Stimulated activated CD8-positive, alpha-beta memory T cell treated with anti-CD3 and anti-CD28 coated beads, Interleukin-4, amount 100 ng/mL, for 48 hours (primary cell): ENCODE measurements around the gene LY6G6F.

Source experiments
- DNase-seq: peaks from one replicate; pipeline ENCODE4 v3.0.0-alpha.2; 2020

LY6G6F gene

DNA sequence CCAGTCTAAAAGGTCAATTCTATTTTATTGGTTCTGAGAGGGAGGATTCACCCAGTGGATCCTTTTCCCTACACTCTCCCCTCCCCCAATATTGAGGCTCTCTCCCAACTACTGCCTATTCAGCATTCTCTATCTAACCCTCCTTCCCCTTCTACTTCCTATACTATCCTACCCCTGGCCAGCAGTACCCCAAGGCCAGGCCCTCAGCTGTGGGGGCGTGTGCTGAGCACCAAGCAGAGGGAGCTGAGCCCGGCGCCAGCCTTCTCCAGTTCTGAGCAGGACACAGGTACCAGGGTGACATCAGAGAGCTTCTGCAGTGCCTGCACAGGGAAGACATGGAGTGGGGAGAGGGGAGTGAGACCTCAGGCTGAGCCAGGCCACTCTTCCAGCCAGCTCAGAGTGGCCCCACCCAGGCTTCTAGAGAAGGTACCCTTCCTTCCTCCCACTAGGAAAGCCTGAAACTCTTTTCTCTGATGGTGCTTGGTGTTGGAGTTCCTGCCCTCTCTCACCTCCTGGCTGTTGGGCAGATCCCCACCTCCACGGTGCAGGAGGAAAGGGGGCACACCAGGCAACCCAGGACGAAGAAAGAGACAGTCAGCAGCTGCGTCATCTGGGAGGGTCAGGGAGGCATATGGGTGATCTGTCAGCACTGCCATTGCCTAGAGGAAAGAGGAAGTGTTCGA lies 20.5 kb downstream of the LY6G6F start:
- no peak for DNase-seq

DNA sequence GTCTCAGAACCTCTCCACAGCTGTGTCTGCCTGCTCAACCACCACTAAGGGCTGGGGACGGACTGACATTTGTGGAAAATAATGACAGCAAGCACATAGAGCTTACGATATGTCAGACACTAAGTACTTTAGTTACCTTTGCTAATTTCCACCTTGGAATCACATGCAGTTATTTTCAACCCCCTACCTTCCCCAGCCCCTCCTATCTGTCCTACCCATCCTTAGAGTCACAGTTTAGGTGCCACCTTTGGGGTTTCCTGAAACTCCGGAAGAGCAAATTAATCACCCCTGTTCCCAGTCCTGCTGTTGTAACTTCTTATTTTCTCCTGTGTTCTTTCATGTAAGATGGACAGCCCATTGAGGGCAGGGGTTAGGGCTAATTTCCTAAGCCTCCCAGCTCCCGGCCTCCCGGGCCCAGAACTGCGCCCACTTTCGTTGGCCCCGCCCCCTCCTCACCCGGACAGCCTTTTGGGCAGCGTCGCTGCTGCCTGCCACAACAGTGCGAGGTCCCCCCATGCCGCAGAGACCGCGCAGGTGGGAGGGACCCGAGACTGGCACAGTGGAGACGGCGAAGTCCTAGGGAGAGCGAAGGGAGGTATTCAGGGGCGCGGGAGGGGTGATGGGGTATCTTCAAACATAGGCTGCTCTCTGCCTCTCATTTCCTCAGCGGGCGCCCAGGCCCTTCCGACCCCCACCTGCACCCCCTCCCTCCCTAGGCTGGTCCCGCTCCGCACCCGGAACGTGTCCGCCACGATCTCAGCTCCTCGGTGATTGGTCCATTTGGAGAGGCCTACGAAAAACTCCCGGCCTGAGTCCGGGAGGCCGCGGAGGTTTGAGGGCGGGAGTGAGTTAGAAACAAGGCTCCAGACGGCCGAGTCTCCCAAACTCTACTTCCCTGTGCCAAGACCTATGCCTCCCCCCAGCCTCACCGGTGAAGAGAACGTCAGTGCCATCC lies 21.3 kb downstream of the LY6G6F start:
- no peak for DNase-seq

DNA sequence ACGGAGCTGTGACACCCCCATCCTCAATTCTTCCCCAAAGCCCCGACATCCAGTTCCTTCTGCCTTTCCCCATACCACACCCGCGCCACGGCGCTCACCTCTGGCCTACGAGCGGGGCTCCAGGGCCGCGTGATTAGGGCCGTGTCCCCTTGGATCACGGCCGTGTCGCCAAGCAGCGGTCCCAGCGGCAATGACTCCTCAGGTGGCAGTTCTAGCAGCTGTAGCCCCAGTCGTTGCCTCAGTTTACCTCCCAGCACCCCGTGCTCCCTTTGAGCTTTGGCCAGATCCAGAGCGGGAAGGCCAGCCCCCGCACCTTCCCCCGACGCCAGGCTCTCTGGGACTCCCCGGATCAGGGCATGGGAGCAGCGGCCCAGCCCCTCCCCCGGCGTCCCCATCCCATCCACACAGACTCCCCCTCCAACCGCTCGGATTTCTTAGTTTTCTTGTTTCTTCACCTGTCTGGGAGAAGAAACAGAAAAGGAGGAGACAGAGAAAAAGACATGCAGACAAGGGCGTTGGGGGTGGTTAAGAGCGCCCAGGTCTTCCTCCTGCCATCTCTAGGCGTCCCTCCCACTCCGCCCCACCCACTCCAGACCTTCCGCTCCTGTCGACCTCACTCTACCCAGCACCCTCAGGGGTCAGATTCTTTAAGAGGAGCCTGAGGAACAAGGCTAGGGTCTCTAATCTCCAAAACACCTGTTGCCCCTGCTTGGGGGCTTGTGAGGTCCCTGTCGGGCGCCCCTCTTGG lies 22.3 kb downstream of the LY6G6F start, which contains the start of gene DDAH2:
DDAH2 (minus strand) TSS at position 533 of the 748 bp plus-strand sequence; CDS start at position 395, 138 bp downstream.
- DNase-seq: no peak

DNA sequence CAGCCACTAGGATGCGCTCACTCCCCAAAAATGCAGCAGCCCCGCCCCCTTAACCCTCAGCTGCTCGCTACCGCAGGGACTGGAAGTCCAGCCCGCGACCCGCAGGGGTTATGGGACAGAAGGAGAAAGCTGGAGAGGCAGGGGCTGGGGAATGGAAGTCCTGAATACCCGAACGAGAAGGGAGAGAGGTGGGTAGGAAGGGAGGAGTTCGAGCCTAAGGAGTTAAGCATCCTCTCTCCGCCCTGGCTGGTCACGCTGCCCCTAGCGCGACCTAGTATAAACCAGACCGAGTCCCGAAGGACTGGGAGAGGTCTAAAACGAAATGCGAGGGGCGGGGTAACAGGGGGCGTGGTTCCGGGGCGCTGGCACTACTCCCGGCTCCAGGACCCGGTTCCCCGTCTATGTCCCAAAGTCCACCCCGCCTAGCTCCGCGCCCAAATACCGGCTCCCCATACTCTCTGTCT lies 22.9 kb downstream of the LY6G6F start:
- peak; percentile 88 for DNase-seq

DNA sequence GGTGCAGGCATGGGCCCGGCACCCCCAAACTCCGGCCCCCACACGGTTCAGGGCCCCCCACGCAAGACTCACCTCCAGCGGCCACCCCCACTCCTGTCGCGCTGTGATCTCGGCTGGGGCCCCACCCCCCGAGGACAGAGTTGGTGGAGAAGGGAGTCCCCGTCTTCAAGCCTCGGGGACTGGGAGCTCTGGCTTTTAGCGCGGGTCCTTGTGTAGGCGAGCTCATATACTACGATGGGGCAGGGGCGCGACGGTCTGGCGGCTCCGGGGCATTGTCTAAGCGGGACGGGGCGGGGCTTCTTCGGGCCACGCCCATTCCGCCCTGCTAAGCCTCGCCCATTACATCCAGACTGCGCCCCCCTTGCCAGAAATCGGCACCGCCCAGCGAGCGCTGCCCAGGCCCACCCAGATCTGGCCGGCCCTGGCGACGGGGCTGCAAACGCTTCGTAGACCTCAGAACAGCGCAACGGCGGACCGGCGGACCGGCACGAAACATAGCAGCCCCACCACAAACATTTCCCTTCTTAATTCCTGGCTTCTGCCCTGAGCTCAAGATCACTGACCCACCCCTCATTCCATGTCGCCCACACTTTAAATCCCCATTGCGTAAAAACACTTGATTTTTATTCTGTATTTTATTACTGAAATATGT lies 23.4 kb downstream of the LY6G6F start:
- DNase-seq: peak; percentile 82

DNA sequence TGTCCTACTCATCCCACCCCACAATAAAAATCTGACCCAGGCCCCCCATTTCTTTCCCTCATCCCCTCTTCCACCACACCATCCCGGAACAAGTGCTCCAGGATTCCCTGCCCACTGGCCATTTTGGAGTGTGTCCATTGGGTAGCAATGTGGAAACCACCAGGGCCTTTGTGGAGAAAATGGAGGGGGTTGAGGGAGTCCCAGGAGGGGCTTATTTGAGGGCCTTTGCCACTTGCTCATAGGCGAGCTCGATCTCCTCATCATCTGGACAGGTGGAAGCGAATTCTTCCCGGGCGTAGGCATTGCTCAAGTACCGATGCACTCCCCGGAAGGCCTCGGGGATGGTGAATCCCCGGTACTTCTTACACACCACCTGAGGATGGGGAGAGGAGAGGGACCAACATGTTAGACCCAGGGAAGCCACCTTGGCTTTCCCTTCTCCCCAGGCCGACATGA lies 24.0 kb downstream of the LY6G6F start:
- no peak for DNase-seq

DNA sequence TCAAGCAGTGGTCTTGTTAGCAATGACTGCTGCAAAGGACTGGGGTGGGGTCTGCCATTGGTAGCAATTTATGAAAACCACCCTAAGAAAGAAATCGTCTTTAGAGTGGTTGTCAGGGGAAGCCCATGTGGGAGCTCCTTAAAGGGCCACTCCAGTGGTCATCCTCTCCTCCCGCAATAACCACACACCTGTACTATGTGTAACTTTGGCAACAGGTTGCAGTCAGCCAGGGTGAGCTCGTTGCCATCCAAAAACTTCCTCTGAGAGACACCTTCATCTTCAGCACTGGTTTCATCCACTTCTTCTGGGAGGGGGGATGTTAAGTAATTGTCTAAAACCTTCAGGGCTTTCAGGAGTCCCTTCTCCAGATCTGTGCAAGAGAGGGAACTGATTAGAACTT lies 25.4 kb downstream of the LY6G6F start:
- no peak for DNase-seq

DNA sequence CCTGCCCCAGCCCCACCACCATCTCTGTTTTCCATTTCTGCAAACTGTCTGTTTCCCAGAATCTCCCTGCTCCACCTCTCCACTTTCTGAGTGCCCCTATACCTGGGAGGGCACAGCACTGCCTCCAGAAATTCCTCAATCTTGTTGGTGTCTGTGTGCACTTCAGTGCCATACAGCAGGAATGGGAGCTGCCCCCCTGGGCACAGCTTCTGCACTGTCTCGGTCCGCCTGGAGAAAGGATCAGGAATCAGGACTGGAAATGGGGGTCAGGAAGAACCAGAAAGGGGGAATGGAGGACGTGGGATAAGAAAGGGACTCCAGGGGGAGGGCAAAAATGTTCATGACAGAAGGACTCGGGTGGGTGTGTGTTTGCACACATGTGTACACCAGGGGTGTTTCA lies 27.1 kb downstream of the LY6G6F start:
- no peak for DNase-seq

DNA sequence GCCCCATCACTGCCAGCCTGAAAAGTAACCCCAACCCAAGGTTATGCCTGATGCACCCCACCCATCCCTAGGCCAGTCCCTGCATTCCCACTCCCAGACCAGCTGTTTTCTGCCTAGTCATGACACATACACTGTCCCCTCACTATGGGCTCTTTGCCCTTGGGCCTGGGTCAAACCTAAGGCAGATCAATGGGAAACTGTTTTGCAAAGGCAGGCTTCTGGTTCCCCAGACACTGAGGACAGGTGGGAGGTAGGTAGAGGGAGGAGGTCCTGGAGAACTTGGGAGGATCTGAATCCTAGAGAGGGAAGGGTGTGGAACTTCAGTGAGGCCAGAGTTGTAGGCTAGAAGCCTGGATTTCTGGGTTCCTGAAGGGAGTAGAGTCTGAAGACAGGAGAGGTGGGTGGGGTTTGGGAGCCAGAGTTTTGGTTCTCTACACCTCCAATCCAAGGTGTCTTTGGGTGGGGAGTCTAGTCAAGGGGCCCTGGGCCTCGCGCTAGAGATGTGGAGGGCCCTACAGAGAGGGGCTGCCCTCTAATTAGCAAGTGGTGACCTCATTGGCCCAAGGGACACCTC lies 27.7 kb downstream of the LY6G6F start:
- DNase-seq: no peak

DNA sequence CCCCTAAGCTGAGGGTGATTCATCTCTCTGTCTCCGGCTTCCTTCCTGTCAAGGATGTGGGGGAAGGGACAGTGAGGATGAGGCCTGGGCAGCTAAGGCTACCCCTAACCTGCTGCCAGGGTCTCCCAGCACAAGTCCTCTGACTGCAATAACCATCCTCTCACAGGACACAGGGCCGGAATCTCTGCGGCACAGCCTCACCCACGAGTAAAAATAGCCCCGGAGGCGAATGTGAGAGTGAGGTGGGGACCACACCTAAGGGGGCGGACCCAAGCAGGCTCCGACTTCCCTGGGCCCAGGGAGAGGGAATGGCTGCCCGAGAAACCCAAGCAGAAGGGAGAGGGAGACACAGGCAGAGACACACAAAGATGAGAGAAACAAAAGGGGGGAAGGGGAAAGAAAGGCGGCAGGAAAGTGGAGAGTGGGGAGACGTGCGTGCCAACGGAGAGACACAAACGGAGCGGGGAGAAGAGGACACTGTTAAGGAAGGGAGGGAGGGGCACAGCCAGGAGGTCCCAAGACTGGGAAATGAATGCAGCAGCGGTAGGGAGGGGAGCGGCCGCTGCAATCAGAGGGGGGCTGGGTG lies 28.2 kb downstream of the LY6G6F start:
- DNase-seq: peak; percentile 70

DNA sequence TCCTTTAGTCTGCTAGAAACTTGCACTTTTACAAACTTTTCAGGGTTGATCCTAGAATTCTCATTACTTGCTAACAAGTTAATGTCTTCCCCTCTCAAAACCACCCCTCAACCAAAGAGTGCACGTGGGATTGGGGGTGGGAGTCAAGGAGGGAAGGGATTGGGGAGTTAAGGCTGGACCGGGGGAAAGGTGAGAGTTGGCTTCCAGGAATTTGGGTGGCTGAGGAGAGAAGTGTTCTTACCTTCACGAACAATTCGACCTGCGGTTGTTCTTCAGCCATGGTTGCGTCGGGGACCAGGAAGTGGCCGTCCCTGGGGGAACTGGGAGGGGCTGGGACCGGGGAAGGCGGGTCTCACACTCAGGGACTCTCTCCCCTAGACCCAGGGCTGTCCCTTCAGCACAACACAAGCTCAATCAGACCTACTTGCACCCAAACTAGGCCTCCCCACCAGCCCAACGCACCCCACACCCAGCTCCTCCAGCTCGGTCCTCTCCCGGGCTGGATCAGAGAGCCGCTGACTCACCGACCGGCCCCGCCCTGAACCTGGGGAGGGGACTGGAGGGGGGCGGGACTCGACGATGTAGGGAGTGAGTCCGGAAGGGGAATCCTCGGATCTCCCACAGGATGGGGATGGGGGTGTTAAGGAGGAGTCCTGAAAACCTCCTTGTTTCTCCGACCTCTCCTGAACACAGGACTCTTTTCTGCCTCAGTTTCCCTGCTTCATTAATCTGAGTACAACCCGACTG lies 29.5 kb downstream of the LY6G6F start, which contains the start of gene CLIC1:
CLIC1 (minus strand) TSS at position 510 of the 747 bp plus-strand sequence; CDS start at position 280, 230 bp downstream.
- DNase-seq: peak; percentile 89

DNA sequence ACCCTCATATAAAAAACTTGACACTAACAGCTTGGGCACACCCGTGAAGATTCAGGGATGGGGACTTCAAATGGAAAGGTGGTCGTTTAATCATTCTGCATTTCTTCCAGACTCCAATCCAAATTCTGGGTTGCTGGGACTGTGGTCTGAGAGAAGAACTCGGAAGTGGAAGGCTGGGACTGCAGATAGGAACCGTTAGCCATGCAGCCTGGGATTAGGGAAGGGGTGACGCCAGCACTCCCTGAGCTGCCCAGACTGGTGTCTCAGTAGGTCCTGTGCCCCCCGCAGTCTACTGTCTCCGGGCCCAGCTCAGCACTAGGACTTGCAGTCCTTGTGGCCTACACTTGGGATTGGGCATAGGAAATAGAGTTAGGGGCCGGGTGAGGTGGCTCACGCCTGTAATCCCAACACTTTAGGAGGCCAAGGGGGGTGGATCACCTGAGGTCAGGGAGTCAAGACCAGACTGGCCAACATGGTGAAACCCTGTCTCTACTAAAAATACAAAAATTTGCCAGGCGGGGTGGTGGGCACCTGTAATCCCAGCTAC lies 30.2 kb downstream of the LY6G6F start:
- DNase-seq: no peak

DNA sequence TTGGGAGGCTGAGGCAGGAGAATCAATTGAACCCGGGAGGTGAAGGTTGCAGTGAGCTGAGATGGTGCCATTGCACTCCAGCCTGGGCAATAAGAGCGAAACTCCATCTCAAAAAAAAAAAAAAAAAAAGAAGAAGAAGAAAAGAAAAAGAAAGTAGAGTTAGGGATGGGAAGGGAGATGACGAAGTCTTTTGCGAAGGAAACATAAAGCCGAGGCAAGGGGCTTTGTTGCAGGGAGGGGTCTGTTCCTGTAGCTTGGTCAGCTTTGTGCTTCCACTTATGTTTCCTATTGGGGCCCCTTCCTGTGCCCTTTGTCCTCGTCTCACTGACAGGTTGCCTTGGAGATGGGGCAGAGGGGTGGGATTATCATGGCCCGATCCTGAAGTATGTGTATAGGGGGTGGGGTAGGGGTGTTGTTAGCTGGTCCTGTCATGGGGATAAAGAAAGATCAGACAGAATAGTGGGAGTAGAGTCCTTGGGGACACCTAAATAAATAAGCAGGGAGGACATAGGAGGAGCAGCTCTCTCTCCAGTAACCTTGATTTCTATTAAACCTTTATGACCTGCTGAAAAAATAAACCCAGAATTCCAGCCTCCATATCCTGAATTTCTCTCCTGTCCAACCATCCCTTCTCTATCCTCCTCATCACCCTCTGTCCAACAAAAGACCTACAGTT lies 30.8 kb downstream of the LY6G6F start:
- DNase-seq: no peak

DNA sequence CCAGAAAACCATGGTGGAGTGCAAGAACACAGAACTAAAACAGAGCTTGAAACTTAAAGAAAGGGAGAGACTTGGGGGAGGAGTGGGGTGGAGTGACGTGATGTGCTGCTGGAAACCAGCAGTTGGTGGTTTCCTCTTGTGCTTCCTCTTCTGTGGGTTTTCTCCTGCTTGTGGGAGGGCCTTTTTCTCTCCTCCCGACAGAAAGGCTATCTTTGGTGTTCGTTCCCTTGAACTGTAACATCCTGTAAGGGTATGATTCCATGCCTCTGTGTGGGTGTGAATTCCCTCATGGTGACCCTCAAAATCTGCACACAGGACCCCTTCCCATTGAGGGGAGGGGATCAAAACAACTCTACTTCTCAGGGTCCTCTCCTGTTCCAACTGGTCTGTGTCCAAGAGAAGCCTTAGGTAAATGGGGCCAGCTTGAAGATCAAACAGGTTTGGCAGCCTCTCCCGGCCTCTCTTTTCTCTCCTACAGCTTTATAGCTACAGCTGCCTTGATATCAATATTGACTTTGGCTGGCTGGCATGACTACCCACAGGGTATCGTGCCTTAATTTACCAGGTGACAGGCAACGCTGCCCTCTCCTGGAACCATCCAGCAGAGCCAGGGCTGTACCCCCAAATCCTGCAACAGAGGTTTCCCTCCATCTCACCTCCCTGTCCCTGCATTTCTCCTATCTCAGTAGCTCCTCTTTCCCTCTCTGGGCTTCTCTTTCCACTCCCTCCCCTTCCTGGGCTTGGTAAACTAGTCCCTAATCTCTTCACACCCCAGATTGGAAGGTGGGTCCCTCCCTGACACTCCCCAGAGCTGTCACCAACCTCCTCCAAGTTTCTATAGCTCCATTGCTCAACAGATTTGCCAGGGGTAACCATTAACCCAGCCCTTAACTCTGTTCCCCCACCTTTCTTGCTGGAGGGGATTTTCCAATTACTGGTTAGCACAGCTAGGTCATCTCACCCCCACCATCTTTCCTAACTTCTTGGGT lies 31.6 kb downstream of the LY6G6F start:
- DNase-seq: peak; percentile 71

DNA sequence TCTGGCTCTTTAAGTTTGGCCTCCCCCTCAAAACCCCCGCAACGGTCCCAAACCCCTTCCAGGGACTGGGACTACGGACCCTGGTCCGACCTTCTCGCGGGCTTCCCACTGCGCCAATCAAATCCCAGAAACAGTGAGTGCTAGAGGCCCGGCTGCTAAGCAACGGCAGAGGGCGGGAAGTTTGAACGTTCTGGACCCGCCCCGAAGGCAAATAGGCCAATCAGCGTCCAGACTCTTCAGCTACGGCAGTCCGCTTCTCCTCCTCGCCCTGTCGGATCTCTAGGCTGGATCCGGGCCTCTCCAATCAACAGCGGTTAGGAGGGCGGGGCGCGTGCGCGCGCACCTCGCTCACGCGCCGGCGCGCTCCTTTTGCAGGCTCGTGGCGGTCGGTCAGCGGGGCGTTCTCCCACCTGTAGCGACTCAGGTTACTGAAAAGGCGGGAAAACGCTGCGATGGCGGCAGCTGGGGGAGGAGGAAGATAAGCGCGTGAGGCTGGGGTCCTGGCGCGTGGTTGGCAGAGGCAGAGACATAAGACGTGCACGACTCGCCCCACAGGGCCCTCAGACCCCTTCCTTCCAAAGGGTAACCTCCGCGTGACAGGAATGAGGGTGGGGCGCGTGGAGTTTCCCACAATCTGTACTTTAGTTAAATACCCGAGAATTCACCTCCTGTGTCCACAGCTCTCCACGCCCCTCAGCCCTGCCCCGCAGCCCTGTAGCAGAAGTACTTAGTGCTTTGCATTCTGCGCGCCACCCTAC lies 33.2 kb downstream of the LY6G6F start, which contains the start of gene MSH5:
MSH5 (plus strand) TSS at position 367 of the 758 bp plus-strand sequence. CDS start 462 bp downstream, outside the sequence.
- peak; percentile 98 for DNase-seq

DNA sequence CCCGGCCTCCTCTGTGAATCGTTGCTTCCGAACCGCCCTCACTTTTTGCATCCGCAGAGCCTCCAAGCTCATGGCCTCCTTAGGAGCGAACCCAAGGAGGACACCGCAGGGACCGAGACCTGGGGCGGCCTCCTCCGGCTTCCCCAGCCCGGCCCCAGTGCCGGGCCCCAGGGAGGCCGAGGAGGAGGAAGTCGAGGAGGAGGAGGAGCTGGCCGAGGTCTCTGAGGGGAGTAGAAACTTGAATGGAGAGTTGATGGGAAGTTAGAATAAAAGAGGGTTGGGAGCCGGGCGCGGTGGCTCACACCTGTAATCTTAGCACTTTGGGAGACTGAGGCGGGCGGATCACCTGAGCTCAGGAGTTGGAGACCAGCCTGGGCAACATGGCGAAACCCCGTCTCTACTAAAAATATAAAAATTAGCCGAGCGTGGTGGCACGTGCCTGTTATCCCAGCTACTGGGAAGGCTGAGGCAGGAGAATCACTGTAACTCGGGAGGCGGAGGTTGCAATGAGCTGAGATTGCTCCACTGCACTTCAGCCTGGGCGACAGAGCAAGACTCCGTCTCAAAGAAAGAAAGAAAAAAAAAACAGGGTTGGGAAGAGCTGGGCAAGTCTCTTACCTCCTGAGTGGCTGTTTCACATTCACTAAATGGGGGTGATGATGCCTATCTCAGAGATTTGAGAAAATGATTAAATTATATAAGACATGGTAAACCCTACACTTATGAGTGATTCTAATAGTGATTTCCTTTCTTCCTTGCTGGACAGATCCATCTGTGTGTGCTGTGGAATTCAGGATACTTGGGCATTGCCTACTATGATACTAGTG lies 33.9 kb downstream of the LY6G6F start:
- DNase-seq: peak; percentile 67

DNA sequence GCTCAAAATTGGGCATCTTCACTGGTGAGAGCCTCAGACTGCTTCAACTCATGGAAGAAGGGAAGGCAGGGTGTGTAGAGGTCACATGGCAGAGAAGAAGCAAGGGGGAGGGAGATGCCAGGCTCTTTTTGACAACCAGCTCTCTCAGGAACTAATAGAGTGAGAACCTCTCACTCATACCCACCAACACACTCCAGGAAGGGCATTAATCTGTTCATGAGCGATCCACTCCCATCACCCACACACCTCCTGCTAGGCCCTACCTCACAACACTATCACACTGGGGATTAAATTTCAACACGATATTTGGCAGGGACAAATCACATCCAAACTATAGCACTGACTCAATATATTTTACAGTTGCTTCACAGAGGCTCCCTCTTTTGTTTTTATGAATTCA lies 35.1 kb downstream of the LY6G6F start:
- no peak for DNase-seq
